ENCODE measurements around the gene CORIN.

CORIN gene

DNA sequence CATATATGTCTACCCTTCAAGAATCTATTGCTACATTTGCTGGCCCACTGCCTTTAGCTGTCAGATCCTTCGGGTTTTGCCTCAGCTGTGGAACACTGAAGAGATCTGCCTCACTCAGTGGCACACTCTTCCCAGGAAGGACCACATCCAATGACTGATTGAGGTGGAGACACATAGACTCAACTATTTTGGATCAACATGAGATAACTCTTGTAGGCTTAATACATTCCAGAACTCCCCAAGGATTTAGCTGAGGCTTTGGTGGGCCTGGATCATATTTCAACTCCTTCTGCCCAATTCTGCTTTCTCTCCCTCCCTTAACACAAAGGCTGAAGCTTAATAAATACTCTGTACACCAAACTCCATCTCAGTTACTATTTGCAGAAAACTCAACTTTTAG lies 100.5 kb downstream of the CORIN start:
- H3K4me3 ChIP-seq (ENCODE audit: control insufficient read depth, low read depth, low read length), result no peak overlapping the region
- DNase-seq (ENCODE audit: low read depth), result no peak
- TF ChIP-seq, protein P1, sequence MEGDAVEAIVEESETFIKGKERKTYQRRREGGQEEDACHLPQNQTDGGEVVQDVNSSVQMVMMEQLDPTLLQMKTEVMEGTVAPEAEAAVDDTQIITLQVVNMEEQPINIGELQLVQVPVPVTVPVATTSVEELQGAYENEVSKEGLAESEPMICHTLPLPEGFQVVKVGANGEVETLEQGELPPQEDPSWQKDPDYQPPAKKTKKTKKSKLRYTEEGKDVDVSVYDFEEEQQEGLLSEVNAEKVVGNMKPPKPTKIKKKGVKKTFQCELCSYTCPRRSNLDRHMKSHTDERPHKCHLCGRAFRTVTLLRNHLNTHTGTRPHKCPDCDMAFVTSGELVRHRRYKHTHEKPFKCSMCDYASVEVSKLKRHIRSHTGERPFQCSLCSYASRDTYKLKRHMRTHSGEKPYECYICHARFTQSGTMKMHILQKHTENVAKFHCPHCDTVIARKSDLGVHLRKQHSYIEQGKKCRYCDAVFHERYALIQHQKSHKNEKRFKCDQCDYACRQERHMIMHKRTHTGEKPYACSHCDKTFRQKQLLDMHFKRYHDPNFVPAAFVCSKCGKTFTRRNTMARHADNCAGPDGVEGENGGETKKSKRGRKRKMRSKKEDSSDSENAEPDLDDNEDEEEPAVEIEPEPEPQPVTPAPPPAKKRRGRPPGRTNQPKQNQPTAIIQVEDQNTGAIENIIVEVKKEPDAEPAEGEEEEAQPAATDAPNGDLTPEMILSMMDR (conservative IDR thresholded peaks at IDR 0.05; ENCODE audit: control insufficient read depth, insufficient read depth, low read depth, low read length), result no peak

DNA sequence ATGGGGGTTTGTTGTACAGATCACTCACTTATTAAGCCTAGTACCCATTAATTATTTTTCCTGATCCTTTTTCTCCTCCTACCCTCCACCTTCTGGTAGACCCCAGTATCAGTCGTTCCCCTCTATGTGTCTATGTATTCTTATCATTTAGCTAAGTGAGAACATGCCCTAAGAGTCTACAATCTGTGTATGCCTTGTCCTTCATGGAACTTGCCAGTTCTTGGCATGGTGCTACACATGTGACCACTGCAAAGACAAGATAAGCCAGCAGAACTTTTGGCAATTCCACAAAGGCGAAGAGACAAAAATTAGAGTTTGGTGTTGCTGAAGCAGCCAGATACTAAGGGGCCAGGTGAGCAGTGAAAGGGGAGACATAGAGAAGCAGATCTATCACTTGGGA lies 101.3 kb downstream of the CORIN start:
- no peak overlapping the region for H3K4me3 ChIP-seq (ENCODE audit: control insufficient read depth, low read depth, low read length)
- TF ChIP-seq, protein P1 (conservative IDR thresholded peaks at IDR 0.05; ENCODE audit: control insufficient read depth, insufficient read depth, low read depth, low read length), result no peak
- no peak for DNase-seq (ENCODE audit: low read depth)

DNA sequence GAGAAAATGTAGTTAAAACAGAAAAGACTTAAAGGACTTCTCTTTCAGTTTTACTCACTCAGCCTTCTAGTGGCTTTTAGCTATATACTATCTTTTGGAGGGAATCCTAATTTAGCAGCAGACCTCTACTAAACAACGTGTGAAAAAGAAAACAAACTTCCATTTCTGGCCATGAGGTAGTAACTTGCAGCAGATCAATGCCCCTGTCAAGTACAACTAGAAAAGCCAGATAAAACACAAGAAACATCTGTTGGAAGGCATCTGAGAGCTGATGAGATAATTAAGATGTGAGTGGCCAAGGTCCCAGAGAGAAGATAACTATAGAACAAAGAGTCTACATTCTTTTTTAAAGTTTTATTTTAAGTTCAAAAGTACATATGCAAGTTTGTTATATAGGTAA lies 101.7 kb downstream of the CORIN start:
- H3K4me3 ChIP-seq (ENCODE audit: control insufficient read depth, low read depth, low read length), result no peak overlapping the region
- TF ChIP-seq, protein P1 (conservative IDR thresholded peaks at IDR 0.05; ENCODE audit: control insufficient read depth, insufficient read depth, low read depth, low read length), result no peak
- DNase-seq (ENCODE audit: low read depth), result no peak

DNA sequence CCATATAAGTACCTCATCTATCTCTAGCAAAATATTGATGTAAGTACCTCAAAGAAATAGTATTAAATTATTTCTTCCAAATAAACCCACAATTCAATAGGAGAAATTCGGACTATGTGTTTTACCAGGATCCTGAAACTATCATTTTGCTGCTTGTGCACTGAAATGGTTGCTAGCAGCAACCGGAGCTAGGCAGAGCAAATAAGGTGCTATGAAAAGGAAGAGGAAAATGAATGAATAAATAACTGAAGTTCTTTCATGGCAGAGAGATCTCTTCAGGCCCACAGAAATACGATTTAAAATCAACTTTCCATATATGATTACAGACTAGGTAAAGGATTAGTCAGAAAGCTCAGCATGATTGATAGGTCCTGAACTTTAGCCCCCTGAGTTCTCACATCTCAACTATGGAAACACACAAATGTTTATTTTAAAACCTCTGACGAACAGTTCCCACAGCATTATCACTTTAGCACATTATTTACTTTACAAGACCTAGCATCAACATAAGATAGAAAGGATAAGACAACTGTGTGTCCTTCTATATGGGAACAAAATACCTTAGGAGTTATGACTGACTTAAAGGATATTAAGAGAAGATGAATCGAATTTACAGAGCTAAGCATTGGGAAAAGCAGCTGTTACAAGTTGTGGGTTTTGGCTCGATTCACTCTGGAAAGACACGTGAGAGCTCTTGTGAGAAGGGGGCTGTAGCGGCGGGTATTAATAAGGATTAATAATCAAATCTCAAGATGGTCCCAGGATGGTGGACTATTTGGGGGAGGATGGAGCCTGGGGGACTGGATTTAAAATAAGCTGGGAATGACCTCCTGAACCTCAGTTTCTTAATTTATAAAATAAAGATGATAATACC lies 104.3 kb downstream of the CORIN start:
- DNase-seq (ENCODE audit: low read depth), result no peak
- no peak overlapping the region for H3K4me3 ChIP-seq (ENCODE audit: control insufficient read depth, low read depth, low read length)
- TF ChIP-seq, protein P1 (conservative IDR thresholded peaks at IDR 0.05; ENCODE audit: control insufficient read depth, insufficient read depth, low read depth, low read length), result no peak

DNA sequence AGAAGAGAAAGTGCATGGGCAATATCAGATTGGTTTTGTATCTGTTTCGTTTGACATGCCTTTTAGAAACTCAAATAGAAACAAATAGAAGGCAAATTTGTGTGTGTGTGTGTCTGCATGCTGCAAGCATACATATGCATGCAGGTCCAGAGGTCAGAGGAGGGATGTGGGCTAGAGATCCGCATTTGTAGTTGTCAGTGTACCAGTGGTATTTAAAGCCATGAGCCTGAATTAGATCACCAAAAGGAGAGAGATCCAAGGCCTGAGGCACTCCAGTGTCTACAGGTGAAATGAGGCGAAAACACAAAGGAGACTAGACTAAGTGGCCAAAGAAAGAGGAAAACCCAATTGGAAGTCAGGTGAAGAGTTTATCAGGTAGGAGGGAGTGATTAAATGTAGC lies 106.7 kb downstream of the CORIN start:
- DNase-seq (ENCODE audit: low read depth), result no peak
- no peak overlapping the region for H3K4me3 ChIP-seq (ENCODE audit: control insufficient read depth, low read depth, low read length)
- TF ChIP-seq, protein P1 (conservative IDR thresholded peaks at IDR 0.05; ENCODE audit: control insufficient read depth, insufficient read depth, low read depth, low read length), result no peak

DNA sequence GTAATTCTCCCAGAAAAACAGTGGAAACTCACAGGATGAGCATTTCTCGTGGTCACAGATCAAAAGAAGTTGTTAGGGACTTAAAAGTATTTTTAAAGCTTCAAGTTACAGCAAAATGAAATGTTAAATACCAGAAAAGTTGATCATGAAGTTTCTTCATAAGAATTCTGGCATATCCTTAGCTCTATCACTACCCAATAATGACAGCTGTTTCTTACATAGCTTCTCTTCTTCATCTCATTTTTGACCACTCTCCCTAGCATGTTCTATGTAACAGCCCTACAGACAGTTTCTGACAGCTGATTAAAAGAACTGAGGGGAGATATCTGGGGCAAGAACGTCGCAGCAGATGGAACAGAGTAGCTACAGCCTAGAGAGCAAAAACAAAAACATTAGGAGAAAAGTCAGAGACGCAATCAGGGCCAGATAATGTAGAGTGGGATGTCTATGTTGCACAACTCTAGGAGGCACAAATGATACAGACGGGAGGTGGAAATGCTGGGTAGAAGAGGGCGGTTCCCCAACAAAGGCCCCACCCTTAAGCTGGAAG lies 108.7 kb downstream of the CORIN start:
- no peak for DNase-seq (ENCODE audit: low read depth)
- TF ChIP-seq, protein P1 (conservative IDR thresholded peaks at IDR 0.05; ENCODE audit: control insufficient read depth, insufficient read depth, low read depth, low read length), result no peak
- no peak overlapping the region for H3K4me3 ChIP-seq (ENCODE audit: control insufficient read depth, low read depth, low read length)
